Activated CD4-positive, alpha-beta T cell treated with anti-CD3 and anti-CD28 coated beads, Interleukin-2, amount 50 U/mL, for 24 hours (primary cell): ENCODE measurements around the gene GNA12.
A peak's percentile ranks its signal among the peaks of the same experiment; 100 is the strongest.

ENCODE experiments used
- DNase-seq, 2 donors: peaks; one replicate each; pipeline ENCODE4 v3.0.0-alpha.2; 2020; ENCODE audit warnings: low read depth in 1 of 2, low spot score in 1 of 2

Gene GNA12

GRCh38 chr7:2844153-2845033 lies at the start of gene GNA12:
Gene GNA12 (minus strand): TSS chr7:2844308. CDS start chr7:2844161, 147 bp downstream.
- peak; percentile 97 to 99 for DNase-seq

GRCh38 chr7:2893411-2893861 lies 49.3 kb upstream of the GNA12 start:
- DNase-seq, result no peak

- no peak for DNase-seq
These were observed 48.4 kb upstream of the GNA12 start for GRCh38 chr7:2892549-2892948.

GRCh38 chr7:2887816-2888215 lies 43.7 kb upstream of the GNA12 start:
- no peak for DNase-seq

GRCh38 chr7:2886900-2887299 lies 42.8 kb upstream of the GNA12 start:
- DNase-seq, result peak; percentile 13 to 39

- DNase-seq, result no peak
These were observed 42.3 kb upstream of the GNA12 start for GRCh38 chr7:2886391-2886790.

GRCh38 chr7:2884161-2884560 lies 40.1 kb upstream of the GNA12 start:
- no peak for DNase-seq

GRCh38 chr7:2883101-2883500 lies 39.0 kb upstream of the GNA12 start:
- no peak for DNase-seq

GRCh38 chr7:2882111-2882510 lies 38.0 kb upstream of the GNA12 start:
- DNase-seq, result no peak

GRCh38 chr7:2880874-2881533 lies 36.9 kb upstream of the GNA12 start:
- no peak for DNase-seq

GRCh38 chr7:2880051-2880450 lies 35.9 kb upstream of the GNA12 start:
- no peak for DNase-seq

- no peak for DNase-seq
These were observed 35.2 kb upstream of the GNA12 start for GRCh38 chr7:2879354-2879753.

- DNase-seq, result no peak
These were observed 34.2 kb upstream of the GNA12 start for GRCh38 chr7:2878306-2878705.

GRCh38 chr7:2876031-2876731 lies 32.1 kb upstream of the GNA12 start:
- no peak for DNase-seq

GRCh38 chr7:2873686-2874551 lies 29.8 kb upstream of the GNA12 start:
- DNase-seq, result no peak

- no peak for DNase-seq
These were observed 29.0 kb upstream of the GNA12 start for GRCh38 chr7:2873146-2873545.

- no peak for DNase-seq
These were observed 28.3 kb upstream of the GNA12 start for GRCh38 chr7:2872296-2872874.

- DNase-seq, result peak; percentile 15 to 37
These were observed 26.4 kb upstream of the GNA12 start for GRCh38 chr7:2870471-2870931.

- no peak for DNase-seq
These were observed 25.9 kb upstream of the GNA12 start for GRCh38 chr7:2869981-2870380.

- DNase-seq, result no peak
These were observed 22.5 kb upstream of the GNA12 start for GRCh38 chr7:2866601-2867000.
